Measurements from ENCODE around the gene ENAH. TPM values are rescaled to one million over a fixed set of nuclear protein-coding genes. Genes with fewer than 3 reads are reported as not detected.
"Not testable (repeated sequence)": the region's sequence is repeated elsewhere in the genome, so short reads cannot be mapped to it uniquely, and the experiment has no call there.

ENAH gene
- total RNA-seq, 4 donors from 2014 or later: 8.6 to 42.5 (median 35.9) TPM

DNA sequence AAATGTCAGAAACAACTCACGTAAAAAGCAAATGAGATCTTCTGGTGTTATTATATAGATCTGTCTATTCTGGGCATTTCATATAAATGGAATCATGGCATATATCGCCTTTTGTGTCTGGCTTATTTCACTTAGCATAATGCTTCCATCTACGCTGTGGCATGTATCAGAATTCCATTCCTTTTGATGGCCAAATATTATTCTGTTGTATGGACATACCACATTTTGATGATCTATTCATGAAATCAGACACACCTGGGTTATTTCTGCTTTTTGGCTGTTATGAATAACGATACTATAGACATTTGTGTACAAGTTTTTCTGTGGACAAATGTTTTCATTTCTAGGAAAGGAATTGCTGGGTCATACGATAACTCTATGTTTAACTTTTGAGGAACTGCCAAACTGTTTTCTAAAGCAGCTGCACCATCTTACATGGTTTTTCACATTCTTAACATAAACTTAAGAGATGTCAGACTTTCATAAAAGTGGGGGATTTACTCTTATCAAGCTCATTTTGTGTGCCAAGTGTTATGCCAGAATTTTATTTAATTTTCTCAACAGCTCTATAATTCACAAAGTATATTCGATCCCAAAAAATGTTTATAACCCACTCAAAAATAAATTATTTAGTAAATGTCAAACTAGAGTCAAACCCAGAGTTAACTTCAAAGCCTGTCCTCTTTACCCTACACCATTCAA is 7.6 kb downstream of the ENAH start:
- Histone ChIP-seq H3K4me3 (no peak overlapping the region), H3K36me3 (no peaks in the 10 kb centered on the region), H3K27ac (no peak overlapping the region), H3K4me1 (peaks cover 0 to 13% (median 0%) of the 10 kb centered on the region in 3 donors), H3K9me3 (no peaks in the 10 kb centered on the region), H3K27me3 (no peaks in the 10 kb centered on the region)
- intact Hi-C loops (cut with DNase I): no loop called here
- DNase-seq: no peak
- WGBS, 2 donors: 78 to 83% methylated on average over 6 of the region's 6 CpGs
- TF ChIP-seq POLR2A (IDR thresholded peaks at IDR 0.05): no peak
- TF ChIP-seq, protein P1, sequence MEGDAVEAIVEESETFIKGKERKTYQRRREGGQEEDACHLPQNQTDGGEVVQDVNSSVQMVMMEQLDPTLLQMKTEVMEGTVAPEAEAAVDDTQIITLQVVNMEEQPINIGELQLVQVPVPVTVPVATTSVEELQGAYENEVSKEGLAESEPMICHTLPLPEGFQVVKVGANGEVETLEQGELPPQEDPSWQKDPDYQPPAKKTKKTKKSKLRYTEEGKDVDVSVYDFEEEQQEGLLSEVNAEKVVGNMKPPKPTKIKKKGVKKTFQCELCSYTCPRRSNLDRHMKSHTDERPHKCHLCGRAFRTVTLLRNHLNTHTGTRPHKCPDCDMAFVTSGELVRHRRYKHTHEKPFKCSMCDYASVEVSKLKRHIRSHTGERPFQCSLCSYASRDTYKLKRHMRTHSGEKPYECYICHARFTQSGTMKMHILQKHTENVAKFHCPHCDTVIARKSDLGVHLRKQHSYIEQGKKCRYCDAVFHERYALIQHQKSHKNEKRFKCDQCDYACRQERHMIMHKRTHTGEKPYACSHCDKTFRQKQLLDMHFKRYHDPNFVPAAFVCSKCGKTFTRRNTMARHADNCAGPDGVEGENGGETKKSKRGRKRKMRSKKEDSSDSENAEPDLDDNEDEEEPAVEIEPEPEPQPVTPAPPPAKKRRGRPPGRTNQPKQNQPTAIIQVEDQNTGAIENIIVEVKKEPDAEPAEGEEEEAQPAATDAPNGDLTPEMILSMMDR (IDR thresholded peaks at IDR 0.05): no peak

DNA sequence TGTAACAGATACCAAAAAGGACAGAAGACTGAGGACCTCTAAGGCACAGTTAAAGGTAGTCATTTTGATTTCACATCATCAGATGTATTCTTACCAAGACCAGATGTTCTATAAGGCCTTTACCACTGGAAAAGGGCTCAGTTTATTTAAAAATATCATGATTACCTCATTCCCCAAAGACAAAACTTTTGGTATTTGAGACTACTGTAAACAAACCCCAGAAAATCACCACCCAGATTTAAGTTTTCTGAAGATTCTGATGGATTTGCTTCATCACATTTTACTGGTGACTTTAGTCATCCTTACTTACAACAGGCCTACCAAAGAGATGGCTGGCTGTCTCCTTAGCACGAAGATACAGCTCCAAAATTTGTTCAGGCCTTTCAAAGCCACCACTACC is 8.3 kb downstream of the ENAH start:
- Histone ChIP-seq H3K4me3 (no peak overlapping the region), H3K4me1 (peaks cover 0 to 11% (median 0%) of the 10 kb centered on the region in 3 donors), H3K27me3 (no peaks in the 10 kb centered on the region), H3K27ac (no peak overlapping the region), H3K36me3 (no peaks in the 10 kb centered on the region), H3K9me3 (no peaks in the 10 kb centered on the region)
- DNase-seq: no peak
- intact Hi-C loops (cut with DNase I): no loop called here
- no peak for TF ChIP-seq POLR2A (IDR thresholded peaks at IDR 0.05)
- TF ChIP-seq, protein P1 (IDR thresholded peaks at IDR 0.05): no peak
- WGBS, 2 donors: 62 to 64% methylated on average over 1 of the region's 1 CpG

DNA sequence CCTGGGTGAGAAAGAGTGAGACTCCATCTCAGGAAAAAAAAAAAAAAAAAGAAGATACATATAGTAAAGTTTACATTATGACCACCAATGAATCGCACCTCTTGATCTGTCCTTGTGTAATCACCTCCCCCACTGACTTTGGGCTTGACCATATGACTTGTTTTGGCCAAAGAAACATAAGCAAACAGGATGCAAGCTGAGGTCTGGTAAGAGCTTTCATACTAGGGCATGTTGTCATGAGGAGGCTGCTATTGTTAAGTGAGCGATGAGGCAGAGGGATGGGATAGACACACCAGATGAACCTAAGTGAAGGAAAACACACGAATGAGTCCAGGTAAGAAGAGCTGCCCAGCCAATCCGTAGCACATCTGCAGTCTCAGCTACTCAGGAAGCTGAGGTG is 10.7 kb downstream of the ENAH start:
- 62 to 73% methylated on average over 4 of the region's 4 CpGs for WGBS, 2 donors
- Histone ChIP-seq H3K9me3 (no peaks in the 10 kb centered on the region), H3K4me1 (no peaks in the 10 kb centered on the region), H3K4me3 (no peak overlapping the region), H3K36me3 (no peaks in the 10 kb centered on the region), H3K27ac (no peak overlapping the region), H3K27me3 (no peaks in the 10 kb centered on the region)
- no peak for DNase-seq
- intact Hi-C loops (cut with DNase I): no loop called here
- TF ChIP-seq, protein P1 (IDR thresholded peaks at IDR 0.05): no peak
- no peak for TF ChIP-seq POLR2A (IDR thresholded peaks at IDR 0.05)

GRCh38 chr1:225638853-225639252 is 14.1 kb downstream of the ENAH start:
- no peak overlapping the region for H3K27ac ChIP-seq
- H3K4me1 ChIP-seq: peaks cover 0 to 6% (median 0%) of the 10 kb centered on the region in 3 donors
- intact Hi-C loops (cut with DNase I): no loop called here
- no peak overlapping the region for H3K4me3 ChIP-seq
- WGBS, 2 donors: 89 to 96% methylated on average over 1 of the region's 1 CpG
- no peaks in the 10 kb centered on the region for H3K36me3 ChIP-seq
- no peaks in the 10 kb centered on the region for H3K27me3 ChIP-seq
- H3K9me3 ChIP-seq: no peaks in the 10 kb centered on the region
- DNase-seq: no peak
- TF ChIP-seq, protein P1 (IDR thresholded peaks at IDR 0.05): no peak
- no peak for TF ChIP-seq POLR2A (IDR thresholded peaks at IDR 0.05)

DNA sequence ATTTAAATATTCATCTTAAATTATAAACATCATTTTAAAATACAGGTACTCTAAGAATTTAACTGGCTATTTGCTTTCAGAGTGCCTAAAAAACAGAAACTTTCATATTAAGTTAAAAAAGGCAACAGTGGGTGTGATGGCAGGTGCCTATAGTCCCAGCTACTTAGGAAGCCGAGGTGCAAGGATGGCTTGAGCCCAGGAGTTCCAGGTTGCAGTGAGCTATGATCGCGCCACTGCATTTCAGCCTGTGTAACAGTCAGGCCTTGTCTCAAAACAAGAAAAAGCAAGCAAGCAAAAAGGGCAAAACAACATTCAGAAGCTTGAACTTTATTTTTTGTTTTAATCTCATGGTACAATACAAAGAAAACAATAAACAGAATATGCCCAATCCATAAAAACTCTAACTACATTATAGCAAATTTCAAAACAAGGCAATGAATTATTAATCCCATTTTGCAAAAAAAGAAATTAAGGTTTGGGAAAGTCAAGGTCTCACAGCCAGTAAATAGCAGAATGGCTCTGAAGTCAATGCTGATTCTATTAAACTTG is 15.2 kb downstream of the ENAH start:
- H3K9me3 ChIP-seq: no peaks in the 10 kb centered on the region
- H3K36me3 ChIP-seq: no peaks in the 10 kb centered on the region
- WGBS, 2 donors: 92% methylated on average over 3 of the region's 3 CpGs
- H3K4me3 ChIP-seq: no peak overlapping the region
- peaks cover 0 to 6% (median 0%) of the 10 kb centered on the region in 3 donors for H3K4me1 ChIP-seq
- no peak for DNase-seq
- no peaks in the 10 kb centered on the region for H3K27me3 ChIP-seq
- intact Hi-C loops (cut with DNase I): no loop called here
- TF ChIP-seq POLR2A (IDR thresholded peaks at IDR 0.05): no peak
- TF ChIP-seq, protein P1 (IDR thresholded peaks at IDR 0.05): no peak
- no peak overlapping the region for H3K27ac ChIP-seq

GRCh38 chr1:225636992-225637391 is 15.9 kb downstream of the ENAH start:
- H3K27ac ChIP-seq; H3K4me3 ChIP-seq; H3K27me3 ChIP-seq; H3K9me3 ChIP-seq; DNase-seq; intact Hi-C loops (cut with DNase I); H3K4me1 ChIP-seq; H3K36me3 ChIP-seq: not testable (repeated sequence)
- WGBS, 2 donors: 81 to 91% methylated on average over 5 to 8 of the region's 8 CpGs

Measured in esophagus squamous epithelium (tissue), 5 donors.